WTC11 (cell line): ENCODE data around the gene SMAD3.

Source experiments
- ATF1 ChIP-seq: sonication (generic); formaldehyde crosslinking; IDR thresholded peaks from 2 replicates; pipeline ENCODE4 v1.8.1; 2023; ENCODE audit warnings: mild to moderate bottlenecking, moderate library complexity, missing genetic modification reagents
- CREB1 ChIP-seq: sonication (generic); formaldehyde crosslinking; IDR thresholded peaks from 2 replicates; pipeline ENCODE4 v1.8.0; 2023; ENCODE audit warnings: mild to moderate bottlenecking, missing genetic modification reagents
- CTCF ChIP-seq: fragments of 200-600 bp; IDR thresholded peaks from 2 replicates; pipeline ENCODE4 v1.8.0; 2022; ENCODE audit warnings: antibody characterized with exemption
- FOXJ3 ChIP-seq: sonication (generic); formaldehyde crosslinking; IDR thresholded peaks from 2 replicates; pipeline ENCODE4 v1.9.0; 2021; ENCODE audit warnings: missing genetic modification reagents, mild to moderate bottlenecking, borderline replicate concordance
- FOXP1 ChIP-seq: sonication (generic); formaldehyde crosslinking; IDR thresholded peaks from 2 replicates; pipeline ENCODE4 v1.8.0; 2022; ENCODE audit warnings: missing genetic modification reagents, mild to moderate bottlenecking, moderate library complexity, borderline replicate concordance
- IRF2 ChIP-seq: sonication (generic); formaldehyde crosslinking; IDR thresholded peaks from 2 replicates; pipeline ENCODE4 v1.8.0; 2022; ENCODE audit warnings: low read depth, missing genetic modification reagents, borderline replicate concordance
- SMAD3 ChIP-seq: sonication (generic); formaldehyde crosslinking; IDR thresholded peaks from 2 replicates; pipeline ENCODE4 v1.8.0; 2022; ENCODE audit warnings: missing genetic modification reagents, mild to moderate bottlenecking, borderline replicate concordance
- SMAD4 ChIP-seq: sonication (generic); formaldehyde crosslinking; IDR thresholded peaks from 2 replicates; pipeline ENCODE4 v1.8.0; 2022; ENCODE audit warnings: mild to moderate bottlenecking, missing genetic modification reagents
- ZNF138 ChIP-seq: sonication (generic); formaldehyde crosslinking; conservative IDR thresholded peaks from 2 replicates; pipeline ENCODE4 v1.8.1; 2022; ENCODE audit warnings: mild to moderate bottlenecking, moderate library complexity, missing genetic modification reagents
- TF ChIP-seq, protein P1 (sequence below): sonication (generic); formaldehyde crosslinking; IDR thresholded peaks from 2 replicates; pipeline ENCODE4 v1.8.1; 2022; ENCODE audit warnings: low read depth, mild to moderate bottlenecking, moderate library complexity, missing genetic modification reagents, borderline replicate concordance
- TF ChIP-seq, protein P2 (sequence below): sonication (generic); formaldehyde crosslinking; IDR thresholded peaks from 2 replicates; pipeline ENCODE4 v1.8.1; 2022; ENCODE audit warnings: low read depth, missing genetic modification reagents, borderline replicate concordance
- TF ChIP-seq, protein P3 (sequence below): sonication (generic); formaldehyde crosslinking; conservative IDR thresholded peaks from 2 replicates; pipeline ENCODE4 v1.8.1; 2022; ENCODE audit warnings: mild to moderate bottlenecking, missing genetic modification reagents
- TF ChIP-seq, protein P4 (sequence below): sonication (generic); formaldehyde crosslinking; IDR thresholded peaks from 2 replicates; pipeline ENCODE4 v1.8.1; 2022; ENCODE audit warnings: mild to moderate bottlenecking, moderate library complexity, missing genetic modification reagents

- TF ChIP-seq CTCF, result no peak
- TF ChIP-seq CREB1 (CRISPR knock-in tag), result no peak
- no peak for TF ChIP-seq IRF2
- no peak for TF ChIP-seq ATF1
- no peak for TF ChIP-seq SMAD4 (CRISPR knock-in tag)
- TF ChIP-seq ZNF138, result no peak
- TF ChIP-seq, protein P1, sequence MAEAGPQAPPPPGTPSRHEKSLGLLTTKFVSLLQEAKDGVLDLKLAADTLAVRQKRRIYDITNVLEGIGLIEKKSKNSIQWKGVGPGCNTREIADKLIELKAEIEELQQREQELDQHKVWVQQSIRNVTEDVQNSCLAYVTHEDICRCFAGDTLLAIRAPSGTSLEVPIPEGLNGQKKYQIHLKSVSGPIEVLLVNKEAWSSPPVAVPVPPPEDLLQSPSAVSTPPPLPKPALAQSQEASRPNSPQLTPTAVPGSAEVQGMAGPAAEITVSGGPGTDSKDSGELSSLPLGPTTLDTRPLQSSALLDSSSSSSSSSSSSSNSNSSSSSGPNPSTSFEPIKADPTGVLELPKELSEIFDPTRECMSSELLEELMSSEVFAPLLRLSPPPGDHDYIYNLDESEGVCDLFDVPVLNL (CRISPR knock-in tag), result no peak
- TF ChIP-seq, protein P2, sequence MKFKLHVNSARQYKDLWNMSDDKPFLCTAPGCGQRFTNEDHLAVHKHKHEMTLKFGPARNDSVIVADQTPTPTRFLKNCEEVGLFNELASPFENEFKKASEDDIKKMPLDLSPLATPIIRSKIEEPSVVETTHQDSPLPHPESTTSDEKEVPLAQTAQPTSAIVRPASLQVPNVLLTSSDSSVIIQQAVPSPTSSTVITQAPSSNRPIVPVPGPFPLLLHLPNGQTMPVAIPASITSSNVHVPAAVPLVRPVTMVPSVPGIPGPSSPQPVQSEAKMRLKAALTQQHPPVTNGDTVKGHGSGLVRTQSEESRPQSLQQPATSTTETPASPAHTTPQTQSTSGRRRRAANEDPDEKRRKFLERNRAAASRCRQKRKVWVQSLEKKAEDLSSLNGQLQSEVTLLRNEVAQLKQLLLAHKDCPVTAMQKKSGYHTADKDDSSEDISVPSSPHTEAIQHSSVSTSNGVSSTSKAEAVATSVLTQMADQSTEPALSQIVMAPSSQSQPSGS (CRISPR knock-in tag), result no peak
- TF ChIP-seq, protein P3, sequence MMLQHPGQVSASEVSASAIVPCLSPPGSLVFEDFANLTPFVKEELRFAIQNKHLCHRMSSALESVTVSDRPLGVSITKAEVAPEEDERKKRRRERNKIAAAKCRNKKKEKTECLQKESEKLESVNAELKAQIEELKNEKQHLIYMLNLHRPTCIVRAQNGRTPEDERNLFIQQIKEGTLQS (CRISPR knock-in tag), result no peak
- TF ChIP-seq FOXP1 (CRISPR knock-in tag), result no peak
- no peak for TF ChIP-seq SMAD3
- no peak for TF ChIP-seq FOXJ3
- TF ChIP-seq, protein P4, sequence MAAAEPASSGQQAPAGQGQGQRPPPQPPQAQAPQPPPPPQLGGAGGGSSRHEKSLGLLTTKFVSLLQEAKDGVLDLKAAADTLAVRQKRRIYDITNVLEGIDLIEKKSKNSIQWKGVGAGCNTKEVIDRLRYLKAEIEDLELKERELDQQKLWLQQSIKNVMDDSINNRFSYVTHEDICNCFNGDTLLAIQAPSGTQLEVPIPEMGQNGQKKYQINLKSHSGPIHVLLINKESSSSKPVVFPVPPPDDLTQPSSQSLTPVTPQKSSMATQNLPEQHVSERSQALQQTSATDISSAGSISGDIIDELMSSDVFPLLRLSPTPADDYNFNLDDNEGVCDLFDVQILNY (CRISPR knock-in tag), result no peak
These were observed 73.8 kb downstream of the SMAD3 start for GRCh38 chr15:67138891-67139855.
